Subcutaneous adipose tissue (tissue), 4 donors: Measurements from ENCODE around the gene SPHKAP. TPM values are rescaled to one million over a fixed set of nuclear protein-coding genes. Genes with fewer than 3 reads are reported as not detected.

Experiments used
- CTCF ChIP-seq: fragments of 450-650 bp; IDR thresholded peaks from one replicate; pipeline ENCODE4 v1.5.1; 2016; ENCODE audit warnings: low read depth, mild to moderate bottlenecking, control low read depth, antibody characterized with exemption, moderate library complexity
- small RNA-seq: library from RNA; depleted of rRNA; stranded (forward); fragments of <200 nt; gene quantifications from one replicate; pipeline ENCODE3, GENCODE V24; 2016
- total RNA-seq, 4 donors: library from RNA; depleted of rRNA; stranded (reverse); fragments of >200 nt; gene quantifications; one replicate each; pipeline ENCODE4 v1.1.0, GENCODE V29; 2016

SPHKAP gene
- total RNA-seq, 4 donors from 2014 or later = not detected

GRCh38 chr2:227932403-227932802 is 249.1 kb downstream of the SPHKAP start:
- no peak for TF ChIP-seq CTCF

GRCh38 chr2:227932001-227932400 is 249.5 kb downstream of the SPHKAP start:
- no peak for TF ChIP-seq CTCF

Small RNA genes lying within 50 kb of the gene (small RNA-seq; reads per million reads assigned to genes)
- not detected for gene RNU6-624P
